Germinal center (tissue), 1 donor: ENCODE measurements around the gene SYT1.
"Not testable (repeated sequence)": the region's sequence is repeated elsewhere in the genome, so short reads cannot be mapped to it uniquely, and the experiment has no call there.

Source experiments
- DNase-seq: peaks from one replicate; pipeline ENCODE4 v3.0.0; 2012; ENCODE audit warnings: mixed read lengths, low spot score

The SYT1 gene

GRCh38 chr12:78968226-78968625 lies 103.7 kb downstream of the SYT1 start:
- no peak for DNase-seq

GRCh38 chr12:78970041-78970440 lies 105.5 kb downstream of the SYT1 start:
- no peak for DNase-seq

GRCh38 chr12:78977304-78977867 lies 112.8 kb downstream of the SYT1 start:
- no peak for DNase-seq

- no peak for DNase-seq
Measured at GRCh38 chr12:78994168-78994791, 129.7 kb downstream of the SYT1 start.

GRCh38 chr12:79000501-79000900 lies 135.9 kb downstream of the SYT1 start:
- DNase-seq = no peak

GRCh38 chr12:79001404-79001803 lies 136.8 kb downstream of the SYT1 start:
- DNase-seq = no peak

GRCh38 chr12:79006306-79006705 lies 141.7 kb downstream of the SYT1 start:
- no peak for DNase-seq

- no peak for DNase-seq
Measured at GRCh38 chr12:79008591-79008990, 144.0 kb downstream of the SYT1 start.

- DNase-seq = no peak
Measured at GRCh38 chr12:79012636-79013035, 148.1 kb downstream of the SYT1 start.

- DNase-seq = no peak
Measured at GRCh38 chr12:79016181-79016580, 151.6 kb downstream of the SYT1 start.

- no peak for DNase-seq
Measured at GRCh38 chr12:79019672-79020071, 155.1 kb downstream of the SYT1 start.

GRCh38 chr12:79020106-79020505 lies 155.5 kb downstream of the SYT1 start:
- DNase-seq = no peak

- no peak for DNase-seq
Measured at GRCh38 chr12:79021021-79021420, 156.4 kb downstream of the SYT1 start.

GRCh38 chr12:79023261-79023660 lies 158.7 kb downstream of the SYT1 start:
- no peak for DNase-seq

GRCh38 chr12:79023784-79024183 lies 159.2 kb downstream of the SYT1 start:
- DNase-seq = no peak

- DNase-seq = no peak
Measured at GRCh38 chr12:79033788-79034187, 169.2 kb downstream of the SYT1 start.

- not testable (repeated sequence) for DNase-seq
Measured at GRCh38 chr12:79044748-79045147, 180.2 kb downstream of the SYT1 start.

GRCh38 chr12:79045149-79045703 lies 180.7 kb downstream of the SYT1 start:
- DNase-seq = not testable (repeated sequence)

- no peak for DNase-seq
Measured at GRCh38 chr12:79046021-79046420, 181.4 kb downstream of the SYT1 start.

- no peak for DNase-seq
Measured at GRCh38 chr12:79048962-79049361, 184.4 kb downstream of the SYT1 start.

GRCh38 chr12:79053394-79053793 lies 188.8 kb downstream of the SYT1 start:
- no peak for DNase-seq

GRCh38 chr12:79055926-79056674 lies 191.5 kb downstream of the SYT1 start:
- no peak for DNase-seq

- DNase-seq = no peak
Measured at GRCh38 chr12:79056775-79057174, 192.2 kb downstream of the SYT1 start.
